Measurements from ENCODE around the gene E4F1. TPM values are rescaled to one million over a fixed set of nuclear protein-coding genes. Genes with fewer than 3 reads are reported as not detected.

The E4F1 gene
- total RNA-seq, 6 donors from 2014 or later: 24.9 to 153 (median 32.9) TPM

- ATAC-seq (ENCODE audit: low FRiP score in 2 of 2) (no peak), DNase-seq (no peak)
- H3K9me3 ChIP-seq: no peaks in the 10 kb centered on the region
- H3K4me1 ChIP-seq: peaks cover 14 to 20% (median 15%) of the 10 kb centered on the region in 4 donors
- H3K36me3 ChIP-seq: peaks cover 0 to 31% (median 28%) of the 10 kb centered on the region in 4 donors
- peak overlapping the region; percentile 92 to 98 (median 97) for H3K27ac ChIP-seq
- H3K27me3 ChIP-seq: no peaks in the 10 kb centered on the region
- peak overlapping the region; percentile 60 to 86 (median 66) for H3K4me3 ChIP-seq
- 81 to 88% methylated on average over 13 of the region's 13 CpGs for WGBS, 2 donors
- TF ChIP-seq POLR2A (IDR thresholded peaks at IDR 0.05): no peak
- no peak for TF ChIP-seq EP300 (IDR thresholded peaks at IDR 0.05)
- TF ChIP-seq, protein P1, sequence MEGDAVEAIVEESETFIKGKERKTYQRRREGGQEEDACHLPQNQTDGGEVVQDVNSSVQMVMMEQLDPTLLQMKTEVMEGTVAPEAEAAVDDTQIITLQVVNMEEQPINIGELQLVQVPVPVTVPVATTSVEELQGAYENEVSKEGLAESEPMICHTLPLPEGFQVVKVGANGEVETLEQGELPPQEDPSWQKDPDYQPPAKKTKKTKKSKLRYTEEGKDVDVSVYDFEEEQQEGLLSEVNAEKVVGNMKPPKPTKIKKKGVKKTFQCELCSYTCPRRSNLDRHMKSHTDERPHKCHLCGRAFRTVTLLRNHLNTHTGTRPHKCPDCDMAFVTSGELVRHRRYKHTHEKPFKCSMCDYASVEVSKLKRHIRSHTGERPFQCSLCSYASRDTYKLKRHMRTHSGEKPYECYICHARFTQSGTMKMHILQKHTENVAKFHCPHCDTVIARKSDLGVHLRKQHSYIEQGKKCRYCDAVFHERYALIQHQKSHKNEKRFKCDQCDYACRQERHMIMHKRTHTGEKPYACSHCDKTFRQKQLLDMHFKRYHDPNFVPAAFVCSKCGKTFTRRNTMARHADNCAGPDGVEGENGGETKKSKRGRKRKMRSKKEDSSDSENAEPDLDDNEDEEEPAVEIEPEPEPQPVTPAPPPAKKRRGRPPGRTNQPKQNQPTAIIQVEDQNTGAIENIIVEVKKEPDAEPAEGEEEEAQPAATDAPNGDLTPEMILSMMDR (IDR thresholded peaks at IDR 0.05): no peak
- no peak for TF ChIP-seq POLR2AphosphoS5 (IDR thresholded peaks at IDR 0.05)
Observed at GRCh38 chr16:2204416-2205103, 18.8 kb upstream of the E4F1 start.

GRCh38 chr16:2205104-2205966, 18.1 kb upstream of the E4F1 start, which contains the start of gene MLST8:
Gene MLST8, plus strand, starts transcription at chr16:2205454. Its CDS starts 632 bp downstream, at chr16:2206086.
- WGBS, 2 donors: 2% methylated on average over 10 to 40 of the region's 93 CpGs

GRCh38 chr16:2205967-2206313, 17.5 kb upstream of the E4F1 start:
- WGBS, 2 donors: 9% methylated on average over 7 of the region's 16 CpGs; no CpG with 5 or more reads in 1 of the 2 donors
- H3K9me3 ChIP-seq: no peaks in the 10 kb centered on the region
- H3K4me3 ChIP-seq: peak overlapping the region; percentile 60 to 86 (median 66)
- ATAC-seq (ENCODE audit: low FRiP score in 2 of 2): peak in 1 of 2 donors; percentile 7
- TF ChIP-seq EP300 (IDR thresholded peaks at IDR 0.05) (no peak), POLR2AphosphoS5 (IDR thresholded peaks at IDR 0.05) (no peak), POLR2A (IDR thresholded peaks at IDR 0.05) (no peak)
- TF ChIP-seq, protein P1 (IDR thresholded peaks at IDR 0.05): no peak
- no peaks in the 10 kb centered on the region for H3K27me3 ChIP-seq
- H3K27ac ChIP-seq: peak overlapping the region; percentile 92 to 98 (median 97)
- H3K4me1 ChIP-seq: peaks cover 14 to 20% (median 15%) of the 10 kb centered on the region in 4 donors
- DNase-seq: peak in 1 of 2 donors; percentile 89
- peaks cover 0 to 34% (median 33%) of the 10 kb centered on the region in 4 donors for H3K36me3 ChIP-seq

More at GRCh38 chr16:2205104-2205966, 18.1 kb upstream of the E4F1 start, which contains the start of gene MLST8:
- DNase-seq (peak; percentile 88 to 98), ATAC-seq (ENCODE audit: low FRiP score in 2 of 2) (peak; percentile 94 to 96)
- no peaks in the 10 kb centered on the region for H3K9me3 ChIP-seq
- H3K4me1 ChIP-seq: peaks cover 14 to 20% (median 15%) of the 10 kb centered on the region in 4 donors
- H3K4me3 ChIP-seq: peak within 1 kb of the TSS; percentile 60 to 86 (median 66)
- H3K36me3 ChIP-seq: peaks cover 0 to 34% (median 33%) of the 10 kb centered on the region in 4 donors
- peak within 1 kb of the TSS; percentile 92 to 98 (median 97) for H3K27ac ChIP-seq
- TF ChIP-seq, protein P1 (IDR thresholded peaks at IDR 0.05): peak in 3 of 6 experiments; percentile 32 to 53 (median 38)
- TF ChIP-seq POLR2AphosphoS5 (IDR thresholded peaks at IDR 0.05) (peak; percentile 81 to 87), EP300 (IDR thresholded peaks at IDR 0.05) (no peak), POLR2A (IDR thresholded peaks at IDR 0.05) (peak in 3 of 4 donors; percentile 74 to 89 (median 75))
- no peaks in the 10 kb centered on the region for H3K27me3 ChIP-seq

DNA sequence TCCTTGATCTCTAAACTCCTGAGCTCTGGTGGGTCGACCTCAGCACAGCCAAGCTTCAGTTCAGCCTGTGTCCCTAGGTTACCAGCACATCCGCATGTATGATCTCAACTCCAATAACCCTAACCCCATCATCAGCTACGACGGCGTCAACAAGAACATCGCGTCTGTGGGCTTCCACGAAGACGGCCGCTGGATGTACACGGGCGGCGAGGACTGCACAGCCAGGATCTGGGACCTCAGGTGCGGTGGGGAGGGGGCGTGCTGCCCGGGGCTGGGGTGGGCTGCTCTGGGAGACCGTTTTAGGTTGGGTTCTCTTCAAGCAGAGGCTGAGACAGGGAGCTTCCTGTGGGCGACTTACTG, 17.0 kb upstream of the E4F1 start:
- no peaks in the 10 kb centered on the region for H3K27me3 ChIP-seq
- peak overlapping the region in 3 of 4 donors; percentile 97 to 98 (median 97) for H3K27ac ChIP-seq
- ATAC-seq (ENCODE audit: low FRiP score in 2 of 2): no peak
- 80 to 81% methylated on average over 18 of the region's 18 CpGs for WGBS, 2 donors
- peaks cover 14 to 20% (median 15%) of the 10 kb centered on the region in 4 donors for H3K4me1 ChIP-seq
- peak overlapping the region in 3 of 4 donors; percentile 64 to 86 (median 67) for H3K4me3 ChIP-seq
- TF ChIP-seq, protein P1 (IDR thresholded peaks at IDR 0.05): no peak
- no peak for TF ChIP-seq POLR2A (IDR thresholded peaks at IDR 0.05)
- TF ChIP-seq EP300 (IDR thresholded peaks at IDR 0.05): no peak
- no peak for TF ChIP-seq POLR2AphosphoS5 (IDR thresholded peaks at IDR 0.05)
- peak in 1 of 2 donors; percentile 64 for DNase-seq
- H3K36me3 ChIP-seq: peaks cover 0 to 34% (median 33%) of the 10 kb centered on the region in 4 donors
- no peaks in the 10 kb centered on the region for H3K9me3 ChIP-seq
